ENCODE results near the gene RERE. TPM values are rescaled to one million over a fixed set of nuclear protein-coding genes. Genes with fewer than 3 reads are reported as not detected.
"Not testable (repeated sequence)": the region's sequence is repeated elsewhere in the genome, so short reads cannot be mapped to it uniquely, and the experiment has no call there.

The RERE gene
- total and polyA plus RNA-seq, 5 donors, result 72.4 to 175 (median 161) TPM

DNA sequence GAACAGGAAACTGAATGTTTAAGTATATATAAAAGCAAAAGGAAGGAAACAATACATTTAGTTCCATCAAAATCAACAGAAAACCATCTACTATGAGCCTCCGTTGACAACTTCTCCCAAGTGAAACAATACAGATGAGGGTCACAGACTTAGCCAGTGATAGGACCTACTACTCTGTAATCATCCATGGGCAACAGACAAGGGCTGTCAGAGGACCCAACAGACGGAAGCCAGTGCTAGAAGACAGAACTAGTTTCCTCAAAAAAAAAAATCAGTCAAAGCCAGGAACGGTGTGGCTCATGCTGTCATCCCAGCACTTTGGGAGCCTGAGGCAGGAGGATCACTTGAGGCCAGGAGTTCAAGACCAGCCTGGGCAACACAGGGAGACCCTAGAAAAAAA is 20.6 kb downstream of the RERE start:
- no peak overlapping the region for H3K27ac ChIP-seq (ENCODE audit: low read length)
- intact Hi-C loops (cut with DNase I), result no loop called here
- DNase-seq (no peak), ATAC-seq (no peak)
- no peaks in the 10 kb centered on the region for H3K27me3 ChIP-seq (ENCODE audit: control insufficient read depth, insufficient read depth)
- H3K9me3 ChIP-seq (ENCODE audit: control insufficient read depth, low read length), result no peaks in the 10 kb centered on the region
- no peaks in the 10 kb centered on the region for H3K4me1 ChIP-seq (ENCODE audit: control insufficient read depth, insufficient read depth, low read length)
- no peak overlapping the region for H3K4me3 ChIP-seq (ENCODE audit: low read length)
- 47% methylated on average over 3 of the region's 3 CpGs for WGBS

DNA sequence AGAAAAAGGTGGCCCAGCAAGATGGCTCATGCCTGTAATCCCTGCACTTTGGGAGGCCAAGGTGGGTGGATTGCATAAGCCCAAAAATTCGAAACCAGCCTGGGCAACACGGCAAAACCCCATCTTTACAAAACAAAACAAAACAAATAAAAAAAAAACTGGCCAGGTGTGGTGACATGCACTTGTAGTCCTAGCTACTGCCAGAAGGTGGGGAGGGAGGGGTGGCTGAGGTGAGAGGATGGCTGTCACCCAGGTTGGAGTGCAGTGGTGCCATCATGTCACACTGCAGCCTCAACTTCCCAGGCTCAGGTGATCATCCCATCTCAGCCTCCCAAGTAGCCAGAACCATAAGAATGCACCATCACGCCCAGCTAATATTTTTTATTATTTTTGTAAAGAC is 22.8 kb downstream of the RERE start:
- H3K4me3 ChIP-seq (ENCODE audit: low read length), result no peak overlapping the region
- H3K27me3 ChIP-seq (ENCODE audit: control insufficient read depth, insufficient read depth), result no peaks in the 10 kb centered on the region
- DNase-seq (no peak), ATAC-seq (no peak)
- H3K4me1 ChIP-seq (ENCODE audit: control insufficient read depth, insufficient read depth, low read length), result no peaks in the 10 kb centered on the region
- H3K27ac ChIP-seq (ENCODE audit: low read length), result no peak overlapping the region
- H3K9me3 ChIP-seq (ENCODE audit: control insufficient read depth, low read length), result no peaks in the 10 kb centered on the region
- 94% methylated on average over 3 of the region's 3 CpGs for WGBS
- intact Hi-C loops (cut with DNase I), result no loop called here

DNA sequence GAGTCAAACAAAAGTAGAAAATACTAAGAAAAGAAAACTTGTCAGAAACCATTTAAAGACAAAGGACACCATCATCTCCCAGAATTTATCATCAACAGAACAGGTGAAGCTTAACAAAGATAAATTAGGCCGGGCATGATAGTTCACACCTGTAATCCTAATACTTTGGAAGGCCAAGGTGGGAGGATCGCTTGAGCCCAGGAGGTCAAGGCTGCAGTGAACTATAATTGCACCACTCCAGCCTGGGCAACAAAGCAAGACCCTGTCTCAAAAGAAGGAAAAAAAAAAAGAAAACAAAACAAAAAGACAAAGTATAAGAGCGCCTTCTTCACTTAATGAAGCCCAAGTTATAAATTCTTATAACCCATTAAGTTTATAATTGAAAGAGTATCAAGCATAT is 25.6 kb downstream of the RERE start:
- Histone ChIP-seq H3K27ac (ENCODE audit: low read length) (no peak overlapping the region), H3K9me3 (ENCODE audit: control insufficient read depth, low read length) (no peaks in the 10 kb centered on the region), H3K4me3 (ENCODE audit: low read length) (no peak overlapping the region), H3K27me3 (ENCODE audit: control insufficient read depth, insufficient read depth) (no peaks in the 10 kb centered on the region), H3K4me1 (ENCODE audit: control insufficient read depth, insufficient read depth, low read length) (no peaks in the 10 kb centered on the region)
- WGBS, result 95% methylated on average over 3 of the region's 3 CpGs
- ATAC-seq (no peak), DNase-seq (no peak)
- intact Hi-C loops (cut with DNase I), result no loop called here

DNA sequence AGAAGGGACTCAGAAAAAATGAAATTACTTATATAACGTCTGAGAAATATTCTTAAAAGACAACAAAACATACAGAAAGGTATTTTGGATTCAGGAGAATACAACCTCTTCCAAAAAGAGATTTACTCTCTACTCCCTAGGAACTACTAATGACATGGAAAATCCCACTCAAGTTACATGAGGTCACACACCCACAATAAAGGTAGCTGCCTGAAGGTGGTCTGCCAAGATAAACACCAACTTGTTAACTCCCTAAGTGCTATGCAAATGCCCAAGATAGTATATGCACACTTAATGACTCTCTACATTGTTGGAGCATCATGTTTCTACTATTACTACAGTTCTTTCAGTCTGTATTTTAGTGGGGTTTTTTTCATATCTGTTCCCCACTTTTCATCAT is 26.5 kb downstream of the RERE start:
- WGBS, result 81% methylated on average over 1 of the region's 1 CpG
- peak in 1 of 2 donors; percentile 73 for ATAC-seq
- no peak for DNase-seq
- Histone ChIP-seq H3K4me1 (ENCODE audit: control insufficient read depth, insufficient read depth, low read length) (no peaks in the 10 kb centered on the region), H3K4me3 (ENCODE audit: low read length) (no peak overlapping the region), H3K27ac (ENCODE audit: low read length) (no peak overlapping the region), H3K27me3 (ENCODE audit: control insufficient read depth, insufficient read depth) (no peaks in the 10 kb centered on the region), H3K9me3 (ENCODE audit: control insufficient read depth, low read length) (no peaks in the 10 kb centered on the region)
- intact Hi-C loops (cut with DNase I), result no loop called here

DNA sequence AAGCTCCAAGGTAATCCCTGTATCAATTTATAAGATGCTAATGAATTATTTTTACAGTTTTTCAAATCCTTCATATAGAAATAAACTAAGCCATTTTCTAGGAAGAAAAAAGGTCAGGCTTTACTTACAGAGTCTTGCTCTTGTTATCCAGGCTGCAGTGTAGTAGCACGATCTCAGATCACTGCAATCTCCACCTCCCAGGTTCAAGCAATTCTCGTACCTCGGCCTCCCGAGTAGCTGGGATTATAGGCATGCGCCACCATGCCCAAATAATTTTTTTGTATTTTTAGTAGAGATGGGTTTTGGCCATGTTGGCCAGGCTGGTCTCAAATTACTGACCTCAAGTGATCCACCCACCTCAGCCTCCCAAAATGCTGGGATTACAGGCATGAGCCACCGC is 27.0 kb downstream of the RERE start:
- WGBS, result 93% methylated on average over 6 of the region's 6 CpGs
- no peak for ATAC-seq
- no peaks in the 10 kb centered on the region for H3K9me3 ChIP-seq (ENCODE audit: control insufficient read depth, low read length)
- no peak overlapping the region for H3K27ac ChIP-seq (ENCODE audit: low read length)
- no peaks in the 10 kb centered on the region for H3K27me3 ChIP-seq (ENCODE audit: control insufficient read depth, insufficient read depth)
- no peak overlapping the region for H3K4me3 ChIP-seq (ENCODE audit: low read length)
- H3K4me1 ChIP-seq (ENCODE audit: control insufficient read depth, insufficient read depth, low read length), result no peaks in the 10 kb centered on the region
- no peak for DNase-seq
- intact Hi-C loops (cut with DNase I), result no loop called here

DNA sequence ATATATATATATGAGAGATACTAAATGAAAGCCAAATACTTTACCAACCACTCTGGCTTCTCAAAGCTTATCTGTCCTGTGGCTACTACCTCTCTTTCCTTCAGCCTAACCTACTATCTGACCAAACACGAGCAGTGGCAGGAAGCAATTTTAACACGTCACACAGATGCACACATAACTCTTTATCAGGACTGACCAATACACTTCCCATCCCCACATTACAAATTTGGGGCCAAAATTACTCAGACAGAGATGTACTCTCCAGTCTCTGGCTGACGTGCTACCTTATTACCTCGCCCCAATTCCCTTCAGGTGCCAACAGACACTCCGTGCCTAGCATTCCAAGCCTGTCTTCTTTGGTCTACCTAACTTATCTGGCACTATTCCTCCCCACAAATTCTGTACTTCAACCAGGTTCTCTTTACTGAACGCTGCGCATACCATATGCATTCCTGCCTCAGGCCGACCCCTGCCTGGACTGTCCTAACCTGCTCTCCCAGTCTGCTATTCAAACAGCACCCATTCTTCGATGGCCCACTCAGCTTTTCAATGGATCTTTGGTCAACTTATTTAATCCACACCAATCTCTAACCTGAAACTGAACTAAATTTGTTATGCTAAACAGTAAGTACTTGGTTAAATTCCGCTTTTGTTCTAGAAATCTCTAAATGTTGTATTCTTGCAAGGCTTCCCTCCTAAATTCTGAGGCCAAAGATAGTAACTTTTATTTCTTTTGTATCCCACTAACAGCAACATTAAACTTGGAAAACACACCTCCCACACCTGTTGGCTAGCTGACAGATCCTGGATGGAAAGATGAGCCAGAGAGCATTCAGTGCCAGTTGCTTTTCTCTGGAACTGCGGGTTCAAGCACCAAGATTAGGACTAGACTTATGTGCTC is 27.9 kb downstream of the RERE start:
- Histone ChIP-seq H3K9me3 (ENCODE audit: control insufficient read depth, low read length) (no peaks in the 10 kb centered on the region), H3K27ac (ENCODE audit: low read length) (no peak overlapping the region), H3K4me3 (ENCODE audit: low read length) (no peak overlapping the region), H3K4me1 (ENCODE audit: control insufficient read depth, insufficient read depth, low read length) (no peaks in the 10 kb centered on the region), H3K27me3 (ENCODE audit: control insufficient read depth, insufficient read depth) (no peaks in the 10 kb centered on the region)
- 80% methylated on average over 11 of the region's 11 CpGs for WGBS
- intact Hi-C loops (cut with DNase I), result no loop called here
- DNase-seq, result no peak
- ATAC-seq, result no peak

DNA sequence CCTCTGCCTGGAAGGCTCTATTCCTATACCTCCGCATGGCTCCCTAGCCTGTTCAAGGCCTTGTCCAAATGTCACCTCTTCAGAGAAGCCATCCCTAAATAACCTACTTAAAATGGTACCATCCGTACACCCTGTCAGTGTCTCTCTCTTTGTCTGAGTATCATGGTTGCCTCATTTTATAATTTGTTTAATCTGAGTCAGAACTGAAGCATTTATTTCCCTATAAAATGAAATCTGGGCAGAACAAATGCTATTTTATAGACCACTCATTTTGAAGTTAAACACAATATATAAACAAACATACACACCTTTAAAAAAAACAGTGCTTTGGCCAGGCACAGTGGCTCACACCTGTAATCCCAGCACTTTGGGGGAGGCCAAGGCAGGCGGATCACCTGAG is 30.2 kb downstream of the RERE start:
- intact Hi-C loops (cut with DNase I), result no loop called here
- ATAC-seq (no peak), DNase-seq (no peak)
- Histone ChIP-seq H3K9me3 (ENCODE audit: control insufficient read depth, low read length) (no peaks in the 10 kb centered on the region), H3K4me3 (ENCODE audit: low read length) (no peak overlapping the region), H3K4me1 (ENCODE audit: control insufficient read depth, insufficient read depth, low read length) (no peaks in the 10 kb centered on the region), H3K27me3 (ENCODE audit: control insufficient read depth, insufficient read depth) (no peaks in the 10 kb centered on the region), H3K27ac (ENCODE audit: low read length) (no peak overlapping the region)
- 97% methylated on average over 3 of the region's 3 CpGs for WGBS

DNA sequence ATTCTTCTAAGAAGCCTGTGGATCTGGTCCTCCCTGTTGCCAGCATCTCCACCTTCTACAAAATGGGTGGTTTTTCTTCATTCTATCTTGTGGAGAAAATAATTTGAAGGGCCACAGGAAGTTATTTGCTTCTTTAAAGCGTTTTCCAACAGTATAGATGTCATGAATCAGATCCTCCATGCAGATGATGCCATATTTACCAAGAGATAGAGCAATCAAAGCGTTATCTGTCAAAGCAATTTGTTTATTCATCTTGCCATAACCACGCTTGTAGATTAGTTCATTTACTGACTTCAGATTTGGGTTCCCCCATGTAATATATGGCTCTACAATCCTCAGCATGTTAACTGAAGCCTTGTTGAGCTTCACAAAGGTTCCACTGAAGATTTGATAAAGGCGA is 31.2 kb downstream of the RERE start:
- DNase-seq; H3K27ac ChIP-seq (ENCODE audit: low read length); H3K4me3 ChIP-seq (ENCODE audit: low read length); H3K27me3 ChIP-seq (ENCODE audit: control insufficient read depth, insufficient read depth); H3K9me3 ChIP-seq (ENCODE audit: control insufficient read depth, low read length); ATAC-seq; intact Hi-C loops (cut with DNase I); H3K4me1 ChIP-seq (ENCODE audit: control insufficient read depth, insufficient read depth, low read length): not testable (repeated sequence)
- 92% methylated on average over 4 of the region's 4 CpGs for WGBS

DNA sequence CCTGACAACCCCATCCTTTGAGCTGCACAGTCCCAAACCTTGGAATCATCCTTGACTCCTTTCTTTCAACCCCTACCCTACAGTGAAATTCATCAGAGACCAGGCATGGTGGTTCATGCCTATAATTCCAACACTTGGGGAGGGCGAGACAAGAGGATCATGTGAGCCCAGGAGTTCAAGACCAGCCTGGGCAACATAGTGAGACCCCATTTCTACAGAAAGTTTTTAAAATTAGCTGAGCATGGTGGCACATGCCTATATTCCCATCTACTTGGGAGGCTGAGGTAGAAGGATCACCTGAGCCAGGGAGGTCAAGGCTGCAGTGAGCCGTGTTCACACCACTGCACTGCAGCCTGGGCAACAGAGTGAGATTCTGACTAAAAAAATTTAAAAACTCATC is 34.5 kb downstream of the RERE start:
- no peak overlapping the region for H3K27ac ChIP-seq (ENCODE audit: low read length)
- H3K4me3 ChIP-seq (ENCODE audit: low read length), result no peak overlapping the region
- 97% methylated on average over 2 of the region's 2 CpGs for WGBS
- no peaks in the 10 kb centered on the region for H3K9me3 ChIP-seq (ENCODE audit: control insufficient read depth, low read length)
- intact Hi-C loops (cut with DNase I), result no loop called here
- no peaks in the 10 kb centered on the region for H3K27me3 ChIP-seq (ENCODE audit: control insufficient read depth, insufficient read depth)
- no peak for DNase-seq
- no peak for ATAC-seq
- peaks cover 5% of the 10 kb centered on the region for H3K4me1 ChIP-seq (ENCODE audit: control insufficient read depth, insufficient read depth, low read length)

DNA sequence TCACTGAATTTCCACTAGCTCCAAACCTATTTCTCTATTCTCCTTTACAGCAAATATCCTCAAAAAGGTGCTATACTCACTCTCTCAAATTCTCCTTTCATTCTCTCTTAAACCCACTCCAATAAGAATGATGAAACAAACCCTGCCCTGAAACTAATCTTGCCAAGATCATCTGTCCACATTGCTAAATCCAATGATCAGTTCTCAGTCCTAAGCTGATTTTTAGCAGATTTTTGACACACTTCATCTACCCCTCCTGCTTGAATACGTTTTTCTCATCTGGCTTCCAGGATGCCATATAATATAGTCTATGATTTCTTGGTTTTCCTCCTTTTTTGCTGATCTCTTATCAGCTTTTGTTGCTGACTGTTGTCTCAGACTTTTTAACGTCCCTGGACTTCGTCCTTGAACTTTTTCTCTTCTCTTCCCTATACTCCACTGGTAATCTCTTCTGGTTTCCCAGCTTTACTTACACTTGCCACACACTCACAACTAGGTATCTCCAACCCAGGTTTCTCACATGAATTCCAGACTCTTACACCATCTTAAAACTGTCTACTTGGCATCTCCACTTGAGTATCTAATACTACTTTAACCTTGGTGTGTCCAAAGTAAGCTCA is 35.3 kb downstream of the RERE start:
- Histone ChIP-seq H3K27ac (ENCODE audit: low read length) (no peak overlapping the region), H3K27me3 (ENCODE audit: control insufficient read depth, insufficient read depth) (no peaks in the 10 kb centered on the region), H3K9me3 (ENCODE audit: control insufficient read depth, low read length) (no peaks in the 10 kb centered on the region), H3K4me1 (ENCODE audit: control insufficient read depth, insufficient read depth, low read length) (peaks cover 5% of the 10 kb centered on the region), H3K4me3 (ENCODE audit: low read length) (no peak overlapping the region)
- ATAC-seq, result no peak
- intact Hi-C loops (cut with DNase I), result no loop called here
- no peak for DNase-seq
- WGBS, result 62% methylated on average over 3 of the region's 3 CpGs

DNA sequence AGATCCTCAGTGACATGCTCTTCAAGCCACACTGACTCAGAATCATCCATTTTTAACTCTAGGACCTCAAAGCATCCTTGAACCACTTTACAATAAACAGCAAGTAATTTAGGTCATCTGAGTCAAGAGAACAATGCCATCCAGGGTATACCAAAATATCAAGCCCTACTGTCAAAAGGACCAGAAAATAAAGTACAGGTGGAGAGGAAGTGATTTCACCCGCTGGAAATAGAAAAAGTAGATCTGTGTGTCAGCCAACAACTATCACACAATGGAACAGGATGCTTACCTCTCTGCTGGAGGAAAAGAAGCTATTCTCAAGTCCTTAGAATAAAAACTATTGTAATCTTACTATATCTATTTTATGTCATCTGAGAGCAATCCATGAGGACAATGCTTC is 37.0 kb downstream of the RERE start:
- Histone ChIP-seq H3K4me3 (ENCODE audit: low read length) (no peak overlapping the region), H3K27me3 (ENCODE audit: control insufficient read depth, insufficient read depth) (no peaks in the 10 kb centered on the region), H3K9me3 (ENCODE audit: control insufficient read depth, low read length) (no peaks in the 10 kb centered on the region), H3K4me1 (ENCODE audit: control insufficient read depth, insufficient read depth, low read length) (peaks cover 5% of the 10 kb centered on the region), H3K27ac (ENCODE audit: low read length) (no peak overlapping the region)
- 67% methylated on average over 1 of the region's 1 CpG for WGBS
- intact Hi-C loops (cut with DNase I), result no loop called here
- no peak for ATAC-seq
- no peak for DNase-seq

Data from right cardiac atrium (tissue), 5 donors.